HepG2 (cell line): Measurements from ENCODE around the gene TPTE2. TPM values are rescaled to one million over a fixed set of nuclear protein-coding genes. Genes with fewer than 3 reads are reported as not detected.
A peak's percentile ranks its signal among the peaks of the same experiment; 100 is the strongest.

Source experiments
- HNF1A ChIP-seq, 2 experiments: sonication (generic) in 1 of 2; formaldehyde crosslinking in 1 of 2; IDR thresholded peaks; 2 replicates each; pipeline versions ENCODE4 v1.4.0 to v1.6.1; 2016 to 2020; ENCODE audit warnings: borderline replicate concordance in 1 of 2, low read depth in 1 of 2, mild to moderate bottlenecking in 1 of 2, missing genetic modification reagents in 1 of 2
- PHF8 ChIP-seq: sonication (generic); formaldehyde crosslinking; IDR thresholded peaks from 2 replicates; pipeline ENCODE4 v1.5.0; 2020; ENCODE audit warnings: missing genetic modification reagents
- SIX4 ChIP-seq: sonication (generic); formaldehyde crosslinking; IDR thresholded peaks from 2 replicates; pipeline ENCODE4 v1.4.0; 2020; ENCODE audit warnings: missing genetic modification reagents
- YEATS2 ChIP-seq: sonication (generic); formaldehyde crosslinking; IDR thresholded peaks from 2 replicates; pipeline ENCODE4 v1.4.0; 2020; ENCODE audit warnings: missing genetic modification reagents, borderline replicate concordance
- ZNF235 ChIP-seq: sonication (generic); formaldehyde crosslinking; IDR thresholded peaks from 2 replicates; pipeline ENCODE4 v1.8.1; 2023; ENCODE audit warnings: mild to moderate bottlenecking, missing genetic modification reagents, borderline replicate concordance
- ZNF567 ChIP-seq: sonication (generic); formaldehyde crosslinking; IDR thresholded peaks from 2 replicates; pipeline ENCODE4 v1.8.1; 2023; ENCODE audit warnings: mild to moderate bottlenecking, missing genetic modification reagents, borderline replicate concordance
- ZNF615 ChIP-seq: sonication (generic); formaldehyde crosslinking; IDR thresholded peaks from 2 replicates; pipeline ENCODE4 v1.5.0; 2020; ENCODE audit warnings: mild to moderate bottlenecking, missing genetic modification reagents, borderline replicate concordance
- ZNF674 ChIP-seq: sonication (generic); formaldehyde crosslinking; IDR thresholded peaks from 2 replicates; pipeline ENCODE4 v1.5.0; 2020; ENCODE audit warnings: low read depth, mild to moderate bottlenecking, missing genetic modification reagents
- ZNF792 ChIP-seq: IDR thresholded peaks from 2 replicates; pipeline ENCODE4 v1.6.1; 2016
- ZNF839 ChIP-seq: sonication (generic); formaldehyde crosslinking; IDR thresholded peaks from 2 replicates; pipeline ENCODE4 v1.4.0; 2020; ENCODE audit warnings: missing genetic modification reagents, mild to moderate bottlenecking, borderline replicate concordance
- ZSCAN29 ChIP-seq: sonication (generic); formaldehyde crosslinking; conservative IDR thresholded peaks from 2 replicates; pipeline ENCODE4 v1.4.0; 2020; ENCODE audit warnings: mild to moderate bottlenecking, missing genetic modification reagents
- polyA plus RNA-seq, 8 experiments: library from polyadenylated mRNA; depleted of rRNA in 3 of 8; stranded (reverse) in 7 of 8; unstranded in 1 of 8; fragments of >200 nt; fragmentation: Illumina TruSeq in 4 of 8; extraction: Trizol in 4 of 8; gene quantifications; 2 replicates each; pipeline versions ENCODE4 v1.2.1 to v1.2.3, GENCODE V29; 2011 to 2016; ENCODE audit warnings: low read depth in 4 of 8, missing spikeins in 1 of 8, mixed read lengths in 1 of 8; ENCODE audit not compliant: insufficient read depth in 1 of 8
- total RNA-seq, 5 experiments: library from RNA; depleted of rRNA; stranded (reverse); fragments of >200 nt; fragmentation: Illumina TruSeq; extraction: Trizol; gene quantifications; 2 replicates each; pipeline ENCODE4 v1.2.3, GENCODE V29; 2016; ENCODE audit warnings: low read depth in 1 of 5
- TF ChIP-seq, protein P1 (sequence below), 2 experiments: fragments of 450-650 bp in 1 of 2; sonication (generic) in 1 of 2; formaldehyde crosslinking in 1 of 2; IDR thresholded peaks; 2 replicates each; pipeline versions ENCODE4 v1.6.1 to v1.8.0; 2016 to 2022; ENCODE audit warnings: antibody characterized with exemption in 1 of 2, mild to moderate bottlenecking in 1 of 2, missing genetic modification reagents in 1 of 2
- TF ChIP-seq, protein P2 (sequence below): sonication (generic); formaldehyde crosslinking; IDR thresholded peaks from 2 replicates; pipeline ENCODE4 v1.8.1; 2023; ENCODE audit warnings: missing genetic modification reagents, inconsistent platforms, borderline replicate concordance

Gene TPTE2
- total and polyA plus RNA-seq, 2 of the 13 experiments (the other 11 are each of a cell fraction or from before 2014, with no cell fraction given) = 0.07 TPM; not detected in 1

- TF ChIP-seq HNF1A (IDR thresholded peaks at IDR 0.05; ENCODE audit: low read depth) = peak; percentile 59; the same call in 1 of the 2 replicates
- peak; percentile 69; the same call in 1 of the 2 replicates for TF ChIP-seq HNF1A (CRISPR knock-in tag; IDR thresholded peaks at IDR 0.05; ENCODE audit: borderline replicate concordance)
- no peak for TF ChIP-seq ZNF235 (CRISPR knock-in tag)
- TF ChIP-seq ZNF615 (CRISPR knock-in tag) = no peak
- no peak for TF ChIP-seq ZSCAN29 (CRISPR knock-in tag)
- peak; percentile 31; the same call in 1 of the 2 replicates for TF ChIP-seq YEATS2
- no peak for TF ChIP-seq ZNF567 (CRISPR knock-in tag)
- TF ChIP-seq, protein P1, sequence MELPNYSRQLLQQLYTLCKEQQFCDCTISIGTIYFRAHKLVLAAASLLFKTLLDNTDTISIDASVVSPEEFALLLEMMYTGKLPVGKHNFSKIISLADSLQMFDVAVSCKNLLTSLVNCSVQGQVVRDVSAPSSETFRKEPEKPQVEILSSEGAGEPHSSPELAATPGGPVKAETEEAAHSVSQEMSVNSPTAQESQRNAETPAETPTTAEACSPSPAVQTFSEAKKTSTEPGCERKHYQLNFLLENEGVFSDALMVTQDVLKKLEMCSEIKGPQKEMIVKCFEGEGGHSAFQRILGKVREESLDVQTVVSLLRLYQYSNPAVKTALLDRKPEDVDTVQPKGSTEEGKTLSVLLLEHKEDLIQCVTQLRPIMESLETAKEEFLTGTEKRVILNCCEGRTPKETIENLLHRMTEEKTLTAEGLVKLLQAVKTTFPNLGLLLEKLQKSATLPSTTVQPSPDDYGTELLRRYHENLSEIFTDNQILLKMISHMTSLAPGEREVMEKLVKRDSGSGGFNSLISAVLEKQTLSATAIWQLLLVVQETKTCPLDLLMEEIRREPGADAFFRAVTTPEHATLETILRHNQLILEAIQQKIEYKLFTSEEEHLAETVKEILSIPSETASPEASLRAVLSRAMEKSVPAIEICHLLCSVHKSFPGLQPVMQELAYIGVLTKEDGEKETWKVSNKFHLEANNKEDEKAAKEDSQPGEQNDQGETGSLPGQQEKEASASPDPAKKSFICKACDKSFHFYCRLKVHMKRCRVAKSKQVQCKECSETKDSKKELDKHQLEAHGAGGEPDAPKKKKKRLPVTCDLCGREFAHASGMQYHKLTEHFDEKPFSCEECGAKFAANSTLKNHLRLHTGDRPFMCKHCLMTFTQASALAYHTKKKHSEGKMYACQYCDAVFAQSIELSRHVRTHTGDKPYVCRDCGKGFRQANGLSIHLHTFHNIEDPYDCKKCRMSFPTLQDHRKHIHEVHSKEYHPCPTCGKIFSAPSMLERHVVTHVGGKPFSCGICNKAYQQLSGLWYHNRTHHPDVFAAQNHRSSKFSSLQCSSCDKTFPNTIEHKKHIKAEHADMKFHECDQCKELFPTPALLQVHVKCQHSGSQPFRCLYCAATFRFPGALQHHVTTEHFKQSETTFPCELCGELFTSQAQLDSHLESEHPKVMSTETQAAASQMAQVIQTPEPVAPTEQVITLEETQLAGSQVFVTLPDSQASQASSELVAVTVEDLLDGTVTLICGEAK (IDR thresholded peaks at IDR 0.05) = no peak
- TF ChIP-seq, protein P1 (CRISPR knock-in tag; IDR thresholded peaks at IDR 0.05) = peak; percentile 31; the same call in 1 of the 2 replicates
- TF ChIP-seq SIX4 (CRISPR knock-in tag) = peak; percentile 36; the same call in 1 of the 2 replicates
- TF ChIP-seq ZNF839 (CRISPR knock-in tag) = no peak
- TF ChIP-seq ZNF674 (CRISPR knock-in tag) = no peak
- TF ChIP-seq, protein P2, sequence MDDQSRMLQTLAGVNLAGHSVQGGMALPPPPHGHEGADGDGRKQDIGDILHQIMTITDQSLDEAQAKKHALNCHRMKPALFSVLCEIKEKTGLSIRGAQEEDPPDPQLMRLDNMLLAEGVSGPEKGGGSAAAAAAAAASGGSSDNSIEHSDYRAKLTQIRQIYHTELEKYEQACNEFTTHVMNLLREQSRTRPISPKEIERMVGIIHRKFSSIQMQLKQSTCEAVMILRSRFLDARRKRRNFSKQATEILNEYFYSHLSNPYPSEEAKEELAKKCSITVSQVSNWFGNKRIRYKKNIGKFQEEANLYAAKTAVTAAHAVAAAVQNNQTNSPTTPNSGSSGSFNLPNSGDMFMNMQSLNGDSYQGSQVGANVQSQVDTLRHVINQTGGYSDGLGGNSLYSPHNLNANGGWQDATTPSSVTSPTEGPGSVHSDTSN = no peak
- peak; percentile 67; the same call in 1 of the 2 replicates for TF ChIP-seq ZNF792 (CRISPR knock-in tag)
- TF ChIP-seq PHF8 (CRISPR knock-in tag) = no peak
Measured at GRCh38 chr13:19596960-19597361, 35.6 kb upstream of the TPTE2 start (continued).
